ENCODE results near the gene SRCAP. TPM values are rescaled to one million over a fixed set of nuclear protein-coding genes. Genes with fewer than 3 reads are reported as not detected.

SRCAP gene
- total and polyA plus RNA-seq, 7 donors, result 2.4 to 39.1 (median 14.3) TPM

GRCh38 chr16:30761427-30761927 lies 62.5 kb downstream of the SRCAP start:
- 0 to 1% methylated on average over 64 of the region's 64 CpGs for WGBS, 2 donors
- intact Hi-C loops (cut with DNase I), result loop anchor here (5.0 kb wide), 1 partner anchor 131 kb away; the partner anchor contains the start of gene BCL7C
- DNase-seq, result no peak
- Histone ChIP-seq H3K4me3 (peak overlapping the region; percentile 75 to 95 (median 84)), H3K9me3 (no peaks in the 10 kb centered on the region), H3K27ac (peak overlapping the region; percentile 89 to 96 (median 92)), H3K4me1 (peaks cover 0 to 33% (median 31%) of the 10 kb centered on the region in 4 donors), H3K27me3 (no peaks in the 10 kb centered on the region), H3K36me3 (peaks cover 25 to 42% (median 32%) of the 10 kb centered on the region in 4 donors)
- TF ChIP-seq, protein P1, sequence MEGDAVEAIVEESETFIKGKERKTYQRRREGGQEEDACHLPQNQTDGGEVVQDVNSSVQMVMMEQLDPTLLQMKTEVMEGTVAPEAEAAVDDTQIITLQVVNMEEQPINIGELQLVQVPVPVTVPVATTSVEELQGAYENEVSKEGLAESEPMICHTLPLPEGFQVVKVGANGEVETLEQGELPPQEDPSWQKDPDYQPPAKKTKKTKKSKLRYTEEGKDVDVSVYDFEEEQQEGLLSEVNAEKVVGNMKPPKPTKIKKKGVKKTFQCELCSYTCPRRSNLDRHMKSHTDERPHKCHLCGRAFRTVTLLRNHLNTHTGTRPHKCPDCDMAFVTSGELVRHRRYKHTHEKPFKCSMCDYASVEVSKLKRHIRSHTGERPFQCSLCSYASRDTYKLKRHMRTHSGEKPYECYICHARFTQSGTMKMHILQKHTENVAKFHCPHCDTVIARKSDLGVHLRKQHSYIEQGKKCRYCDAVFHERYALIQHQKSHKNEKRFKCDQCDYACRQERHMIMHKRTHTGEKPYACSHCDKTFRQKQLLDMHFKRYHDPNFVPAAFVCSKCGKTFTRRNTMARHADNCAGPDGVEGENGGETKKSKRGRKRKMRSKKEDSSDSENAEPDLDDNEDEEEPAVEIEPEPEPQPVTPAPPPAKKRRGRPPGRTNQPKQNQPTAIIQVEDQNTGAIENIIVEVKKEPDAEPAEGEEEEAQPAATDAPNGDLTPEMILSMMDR (IDR thresholded peaks at IDR 0.05), result no peak
- TF ChIP-seq POLR2A (IDR thresholded peaks at IDR 0.05) (no peak), EP300 (IDR thresholded peaks at IDR 0.05) (no peak), POLR2AphosphoS5 (IDR thresholded peaks at IDR 0.05) (no peak)

DNA sequence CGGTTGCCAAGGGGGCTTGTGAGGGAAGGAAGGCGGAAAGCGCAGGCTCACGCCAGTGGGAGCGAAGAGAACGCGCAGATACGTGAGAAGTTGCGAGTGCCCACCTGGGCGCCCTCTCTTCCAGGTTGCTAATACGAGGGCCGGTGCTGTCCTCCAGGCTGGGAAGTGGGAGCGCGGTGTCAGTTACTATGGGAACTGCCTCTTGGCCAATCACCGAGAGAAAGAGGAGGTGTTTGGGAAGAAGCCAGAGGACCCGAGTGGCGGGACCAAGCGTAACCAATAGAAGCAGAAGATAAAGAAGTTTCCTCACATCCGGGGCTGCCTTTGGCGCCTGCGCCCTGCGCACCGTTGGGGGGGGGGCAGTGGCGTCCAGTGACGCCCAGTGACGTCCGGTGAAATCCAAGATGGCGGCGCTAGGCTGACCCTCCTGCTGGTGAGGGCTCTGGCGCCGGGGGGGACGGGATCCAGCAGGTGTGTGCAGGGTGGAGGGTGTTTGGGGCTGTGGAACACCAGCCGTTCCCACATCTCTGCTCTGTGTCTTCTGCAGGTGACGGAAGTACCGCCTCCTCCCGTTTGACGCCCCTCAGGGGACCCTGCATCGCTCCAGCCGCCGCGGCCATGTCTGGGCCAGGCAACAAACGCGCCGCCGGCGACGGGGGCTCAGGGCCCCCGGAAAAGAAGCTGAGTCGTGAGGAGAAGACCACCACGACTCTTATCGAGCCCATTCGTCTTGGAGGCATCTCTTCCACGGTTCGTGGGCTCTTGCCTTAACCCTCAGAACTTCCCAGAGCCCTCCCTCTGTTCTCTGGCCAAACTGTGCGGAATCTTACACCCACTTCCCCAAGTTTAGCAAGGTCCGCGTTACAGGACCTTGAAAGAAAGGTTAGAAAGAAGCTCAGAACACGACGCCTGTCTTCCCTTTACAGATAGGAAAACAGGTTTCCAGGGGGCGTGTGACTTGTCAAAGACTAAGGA lies 63.2 kb downstream of the SRCAP start, which contains the start of the genes CFAP119 and RNF40:
Gene CFAP119 (minus strand): TSS at position 135 of the 975 bp plus-strand sequence. CDS start 314 bp downstream, outside the sequence.
Gene RNF40 (plus strand): TSS at position 395 of the 975 bp plus-strand sequence. CDS start 224 bp downstream, at position 619.
- intact Hi-C loops (cut with DNase I), result loop anchor here (2.0 to 5.0 kb wide), 2 partner anchors 13 to 130 kb away; partner anchors contain the start of genes BCL7C and PHKG2
- WGBS, 2 donors, result 0 to 1% methylated on average over 60 of the region's 60 CpGs
- H3K27me3 ChIP-seq, result no peaks in the 10 kb centered on the region
- H3K4me3 ChIP-seq, result peak within 1 kb of the TSS; percentile 75 to 95 (median 84)
- H3K9me3 ChIP-seq, result no peaks in the 10 kb centered on the region
- peak; percentile 90 to 91 for TF ChIP-seq POLR2A (IDR thresholded peaks at IDR 0.05)
- peak in 1 of 4 donors; percentile 31 for TF ChIP-seq EP300 (IDR thresholded peaks at IDR 0.05)
- TF ChIP-seq POLR2AphosphoS5 (IDR thresholded peaks at IDR 0.05), result peak; percentile 94 to 98 (median 98)
- TF ChIP-seq, protein P1 (IDR thresholded peaks at IDR 0.05), result no peak
- DNase-seq, result peak; percentile 99
- H3K36me3 ChIP-seq, result peaks cover 32 to 43% (median 36%) of the 10 kb centered on the region in 4 donors
- H3K27ac ChIP-seq, result peak within 1 kb of the TSS; percentile 89 to 96 (median 92)
- H3K4me1 ChIP-seq, result peaks cover 0 to 33% (median 31%) of the 10 kb centered on the region in 4 donors

GRCh38 chr16:30762991-30763725 lies 64.2 kb downstream of the SRCAP start:
- Histone ChIP-seq H3K27me3 (no peaks in the 10 kb centered on the region), H3K4me3 (peak overlapping the region; percentile 75 to 95 (median 84)), H3K4me1 (peaks cover 0 to 33% (median 31%) of the 10 kb centered on the region in 4 donors), H3K36me3 (peaks cover 39 to 50% (median 42%) of the 10 kb centered on the region in 4 donors), H3K9me3 (no peaks in the 10 kb centered on the region), H3K27ac (peak overlapping the region; percentile 89 to 96 (median 92))
- no peak for DNase-seq
- intact Hi-C loops (cut with DNase I), result loop anchor here (2.0 to 5.0 kb wide), 2 partner anchors 14 to 129 kb away; partner anchors contain the start of genes BCL7C and PHKG2
- 60 to 73% methylated on average over 15 of the region's 15 CpGs for WGBS, 2 donors
- no peak for TF ChIP-seq EP300 (IDR thresholded peaks at IDR 0.05)
- no peak for TF ChIP-seq POLR2AphosphoS5 (IDR thresholded peaks at IDR 0.05)
- TF ChIP-seq POLR2A (IDR thresholded peaks at IDR 0.05), result no peak
- TF ChIP-seq, protein P1 (IDR thresholded peaks at IDR 0.05), result no peak

GRCh38 chr16:30764086-30764485 lies 65.1 kb downstream of the SRCAP start:
- DNase-seq, result no peak
- TF ChIP-seq, protein P1 (IDR thresholded peaks at IDR 0.05), result no peak
- no peak for TF ChIP-seq EP300 (IDR thresholded peaks at IDR 0.05)
- no peak for TF ChIP-seq POLR2AphosphoS5 (IDR thresholded peaks at IDR 0.05)
- TF ChIP-seq POLR2A (IDR thresholded peaks at IDR 0.05), result no peak
- no peaks in the 10 kb centered on the region for H3K9me3 ChIP-seq
- intact Hi-C loops (cut with DNase I), result loop anchor here (5.0 kb wide), 1 partner anchor 128 kb away; the partner anchor contains the start of gene BCL7C
- H3K27ac ChIP-seq, result no peak overlapping the region
- WGBS, 2 donors, result 93% methylated on average over 11 of the region's 11 CpGs
- H3K27me3 ChIP-seq, result no peaks in the 10 kb centered on the region
- H3K36me3 ChIP-seq, result peaks cover 48 to 60% (median 51%) of the 10 kb centered on the region in 4 donors
- no peak overlapping the region for H3K4me3 ChIP-seq
- H3K4me1 ChIP-seq, result peaks cover 0 to 33% (median 31%) of the 10 kb centered on the region in 4 donors

All from sigmoid colon (tissue), 7 donors.